GM19455 (cell line): ENCODE results near the gene POLDIP2.
A peak's percentile ranks its signal among the peaks of the same experiment; 100 is the strongest.

Source experiments
- ATAC-seq: cut with Tn5 transposase; IDR thresholded peaks from one replicate; pipeline ENCODE4 v1.9.1; 2021; ENCODE audit not compliant: unreplicated experiment

The POLDIP2 gene

GRCh38 chr17:28390563-28390962, 33.2 kb upstream of the POLDIP2 start:
- no peak for ATAC-seq

GRCh38 chr17:28390141-28390540, 32.8 kb upstream of the POLDIP2 start:
- ATAC-seq, result no peak

GRCh38 chr17:28388106-28388505, 30.8 kb upstream of the POLDIP2 start:
- no peak for ATAC-seq

- no peak for ATAC-seq
These were observed 29.1 kb upstream of the POLDIP2 start for GRCh38 chr17:28386391-28386790.

GRCh38 chr17:28385406-28385805, 28.1 kb upstream of the POLDIP2 start:
- ATAC-seq, result no peak

- peak; percentile 30 for ATAC-seq
These were observed 27.7 kb upstream of the POLDIP2 start for GRCh38 chr17:28385037-28385400.

GRCh38 chr17:28384281-28385036, 27.1 kb upstream of the POLDIP2 start:
- ATAC-seq, result peak; percentile 78

GRCh38 chr17:28381141-28381825, 24.0 kb upstream of the POLDIP2 start:
- ATAC-seq, result no peak

GRCh38 chr17:28379814-28380801, 22.8 kb upstream of the POLDIP2 start:
- ATAC-seq, result no peak

GRCh38 chr17:28372945-28373274, 15.6 kb upstream of the POLDIP2 start:
- no peak for ATAC-seq

GRCh38 chr17:28372203-28372944, 15.0 kb upstream of the POLDIP2 start:
- peak; percentile 25 for ATAC-seq

- peak; percentile 50 for ATAC-seq
These were observed 14.2 kb upstream of the POLDIP2 start, which contains the start of gene SARM1 for GRCh38 chr17:28371245-28372202. TSS of gene SARM1 (plus strand) at chr17:28371694. CDS start at chr17:28372033, 339 bp downstream.

- no peak for ATAC-seq
These were observed 13.4 kb upstream of the POLDIP2 start for GRCh38 chr17:28370744-28371103.

- ATAC-seq, result no peak
These were observed 12.9 kb upstream of the POLDIP2 start, which contains the start of gene VTN for GRCh38 chr17:28370035-28370743. TSS of gene VTN (minus strand) at chr17:28370307. CDS start at chr17:28370203, 104 bp downstream.

GRCh38 chr17:28369684-28370034, 12.3 kb upstream of the POLDIP2 start:
- ATAC-seq, result no peak

GRCh38 chr17:28368915-28369683, 11.8 kb upstream of the POLDIP2 start:
- no peak for ATAC-seq

- no peak for ATAC-seq
These were observed 11.0 kb upstream of the POLDIP2 start for GRCh38 chr17:28368306-28368831.
